GM21447 (cell line): Measurements from ENCODE around the gene HDDC2.

Source experiments
- ATAC-seq: cut with Tn5 transposase; IDR thresholded peaks from one replicate; pipeline ENCODE4 v1.9.1; 2021; ENCODE audit not compliant: unreplicated experiment

Gene HDDC2

DNA sequence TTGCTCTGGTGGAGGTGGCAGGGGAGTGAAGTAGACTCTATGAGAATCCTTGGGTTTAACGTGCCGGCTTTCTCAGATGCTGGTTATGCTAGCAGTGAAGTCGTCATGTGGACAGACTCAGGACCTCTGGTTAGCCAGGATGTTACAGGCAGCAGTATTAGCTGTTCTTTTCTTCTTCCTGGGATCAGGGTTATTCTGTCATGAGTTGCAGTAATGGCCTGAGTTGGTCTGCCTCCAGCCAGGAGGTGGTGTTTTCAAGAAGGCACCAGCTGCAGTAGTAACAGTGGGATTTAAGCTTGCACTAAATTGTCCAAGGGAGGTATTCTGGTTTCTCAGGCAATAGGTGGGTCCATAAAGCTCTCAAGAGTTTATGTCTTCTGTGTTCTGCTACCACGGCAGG lies 56.7 kb downstream of the HDDC2 start:
- no peak for ATAC-seq

DNA sequence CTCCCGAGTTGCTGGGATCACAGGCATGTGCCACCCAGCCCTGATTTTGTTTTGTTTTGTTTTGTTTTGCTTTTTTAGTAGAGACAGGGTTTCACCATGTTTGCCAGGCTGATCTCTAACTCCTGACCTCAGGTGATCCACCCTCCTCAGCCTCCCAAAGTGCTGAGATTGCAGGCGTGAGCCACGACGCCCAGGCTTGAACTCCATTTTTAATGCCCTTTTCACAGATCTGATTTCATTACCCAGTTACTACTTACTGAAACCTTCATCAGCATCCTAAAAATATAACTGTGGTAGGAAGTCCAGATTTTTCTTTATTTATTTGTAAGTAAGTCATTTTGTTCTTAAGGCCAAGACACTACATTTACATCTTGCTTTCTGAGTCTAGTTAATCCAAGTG lies 64.0 kb downstream of the HDDC2 start:
- ATAC-seq = no peak

DNA sequence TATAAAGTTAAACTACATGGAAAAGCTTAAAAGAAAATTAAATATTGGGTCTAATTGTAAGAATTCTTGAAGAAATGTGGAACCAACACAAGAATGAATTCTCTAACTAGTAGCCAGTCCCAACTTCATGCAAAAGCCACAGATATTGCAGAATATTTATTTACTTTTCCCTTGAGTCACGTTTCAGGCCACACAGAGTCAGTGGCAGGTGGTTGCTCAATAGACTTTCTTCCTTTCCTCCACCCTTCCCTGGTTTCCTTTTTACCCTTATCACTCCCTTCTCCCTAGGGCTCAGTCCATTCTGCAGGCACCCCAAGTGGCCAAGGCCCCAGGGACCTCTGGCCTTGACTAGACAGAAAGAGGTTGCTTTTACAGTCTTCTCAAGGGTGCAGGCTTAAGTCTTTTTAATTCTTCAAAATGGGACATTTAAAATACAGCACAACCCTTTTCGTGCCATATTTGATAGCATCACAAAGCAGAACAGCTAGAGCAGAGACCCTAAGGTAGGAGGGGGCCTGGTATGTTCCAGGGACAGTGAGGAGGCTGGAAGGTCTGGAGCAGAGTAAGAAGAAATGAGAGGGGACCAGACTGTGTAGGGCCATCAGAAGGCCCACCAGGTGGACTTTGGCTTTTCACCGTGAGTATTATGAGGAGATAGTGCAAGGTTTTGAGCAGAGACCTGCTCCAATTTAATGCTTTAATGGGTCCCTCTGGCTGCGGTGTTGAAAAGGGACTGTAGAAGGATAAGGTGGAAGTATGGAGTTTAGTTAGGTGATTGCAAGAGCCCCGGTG lies 65.0 kb downstream of the HDDC2 start:
- ATAC-seq = no peak

DNA sequence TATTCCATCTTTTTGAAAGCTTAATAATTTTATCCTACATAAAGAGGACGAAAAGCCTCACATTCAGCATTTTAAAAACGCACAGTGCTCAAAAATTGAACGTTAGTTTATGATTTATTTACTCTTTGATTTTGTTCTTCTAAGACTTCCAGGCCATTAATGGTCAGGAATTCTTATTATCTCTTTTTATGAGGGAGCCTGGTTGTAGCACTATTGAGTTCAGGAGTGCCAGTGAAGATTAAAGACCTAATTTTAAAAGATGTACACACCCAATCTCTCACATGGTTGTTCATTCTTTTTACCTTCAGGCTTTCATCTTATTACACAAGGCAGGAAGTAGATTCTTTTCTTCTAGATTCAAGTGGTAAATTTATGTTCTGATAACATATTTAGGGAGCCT lies 68.6 kb downstream of the HDDC2 start:
- no peak for ATAC-seq

DNA sequence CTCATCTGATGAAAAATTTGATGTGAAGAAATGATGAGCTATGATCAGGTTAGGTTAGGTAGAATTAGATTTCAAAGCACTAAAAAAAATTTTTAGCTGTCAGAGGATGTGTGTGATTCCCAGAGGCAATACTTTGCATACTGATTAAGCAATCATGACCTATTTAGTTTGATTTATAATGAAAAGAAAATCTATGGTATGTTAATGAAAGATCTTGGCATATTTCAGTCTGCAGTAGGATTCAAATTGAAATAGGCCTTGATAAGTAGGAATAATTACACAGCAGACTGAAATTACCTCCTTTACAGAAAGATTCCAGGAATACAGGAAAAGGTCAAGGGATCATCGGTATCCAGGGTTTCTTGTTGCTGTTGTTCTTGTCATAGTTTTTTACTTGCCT lies 69.3 kb downstream of the HDDC2 start:
- no peak for ATAC-seq

DNA sequence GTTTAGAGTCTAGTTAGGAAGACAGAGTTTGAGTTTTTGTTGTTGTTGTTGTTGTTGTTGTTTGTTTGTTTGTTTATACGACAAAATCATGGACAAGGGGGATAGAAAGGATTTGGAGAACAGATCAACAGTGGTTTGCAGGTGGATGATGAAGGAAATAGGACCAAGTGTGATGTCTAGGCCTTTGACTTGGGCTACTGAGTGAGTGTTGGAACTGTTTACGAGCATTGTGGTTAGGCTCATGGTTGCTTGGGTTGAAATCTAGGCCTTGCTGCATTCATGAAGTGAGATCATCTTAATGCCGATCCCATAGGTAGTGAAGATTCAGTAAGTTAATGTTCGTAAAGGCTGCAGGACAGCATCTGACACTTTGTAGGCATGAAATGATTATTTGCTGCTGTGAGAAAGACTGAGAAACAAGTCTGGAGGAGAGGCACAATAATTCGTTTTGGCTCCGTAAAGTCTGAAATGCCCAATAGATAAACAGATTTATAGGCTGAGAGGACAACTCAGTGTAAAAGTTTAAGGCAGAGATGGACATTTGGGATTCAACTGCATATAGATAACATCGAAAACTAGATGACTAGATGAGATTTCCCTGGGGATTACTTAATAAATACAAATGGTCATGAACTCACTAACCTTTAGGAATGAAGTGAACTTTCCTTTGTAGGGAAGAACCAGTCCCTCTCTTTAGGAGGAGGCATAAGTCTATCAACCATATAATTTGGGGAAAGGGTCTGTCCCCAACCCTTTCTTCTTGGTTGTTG lies 70.0 kb downstream of the HDDC2 start:
- no peak for ATAC-seq

DNA sequence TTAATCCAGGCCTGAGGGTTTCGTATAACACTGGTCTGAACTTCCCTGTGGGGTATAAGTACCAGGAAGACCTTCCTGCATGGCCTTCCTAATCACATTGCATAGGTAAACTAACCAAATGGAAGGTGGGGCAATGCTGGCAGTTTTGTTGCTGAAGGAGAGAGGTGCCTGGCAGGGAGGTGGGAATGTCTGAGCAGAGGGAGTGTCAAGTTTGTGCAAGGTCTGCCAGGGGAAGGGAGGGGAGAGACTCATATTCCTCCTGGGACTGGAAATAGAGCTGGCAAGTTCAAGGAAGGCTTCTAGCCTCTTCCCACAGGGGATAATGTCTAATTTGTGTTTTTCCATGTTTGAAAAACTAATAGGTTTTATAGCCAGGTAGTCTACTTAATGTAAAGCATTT lies 70.6 kb downstream of the HDDC2 start:
- no peak for ATAC-seq

DNA sequence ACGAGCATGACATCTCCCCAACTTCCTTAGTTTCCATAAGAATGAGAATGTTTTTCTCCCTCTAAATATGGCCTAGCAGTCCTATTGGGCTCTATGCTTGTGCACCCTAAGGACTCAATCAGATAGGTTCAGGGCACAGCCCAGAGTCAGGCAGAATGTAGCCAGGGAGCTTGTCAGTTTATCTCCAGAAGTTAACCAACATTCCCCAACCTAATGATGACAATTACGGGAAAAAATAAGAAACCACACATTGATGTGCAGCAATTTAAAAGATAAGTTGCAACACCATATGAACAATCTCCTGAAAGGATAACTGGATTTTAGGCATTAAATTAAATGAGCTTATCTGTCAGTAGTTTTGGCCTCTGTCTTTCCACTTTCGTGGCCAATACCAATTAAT lies 71.1 kb downstream of the HDDC2 start:
- ATAC-seq = no peak

DNA sequence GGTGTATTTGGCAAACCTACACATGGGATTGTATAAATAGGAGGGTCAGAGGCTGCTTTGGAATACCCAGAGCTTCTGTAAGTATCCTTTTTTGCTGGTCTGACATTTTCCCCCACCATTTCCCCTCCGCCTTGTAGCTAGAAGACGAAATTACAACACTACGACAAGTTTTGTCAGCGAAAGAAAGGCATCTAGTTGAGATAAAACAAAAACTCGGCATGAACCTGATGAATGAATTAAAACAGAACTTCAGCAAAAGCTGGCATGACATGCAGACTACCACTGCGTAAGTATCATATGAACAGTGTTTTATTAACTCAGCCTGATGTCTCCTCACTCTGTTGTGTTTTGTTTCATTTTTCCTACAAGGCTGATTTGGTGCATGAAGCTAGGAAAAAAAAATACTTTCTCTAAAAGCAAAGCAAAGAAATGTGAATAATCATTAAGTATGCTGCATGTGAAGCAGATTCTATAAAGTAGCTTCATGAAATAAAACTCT lies 72.7 kb downstream of the HDDC2 start:
- ATAC-seq = no peak

DNA sequence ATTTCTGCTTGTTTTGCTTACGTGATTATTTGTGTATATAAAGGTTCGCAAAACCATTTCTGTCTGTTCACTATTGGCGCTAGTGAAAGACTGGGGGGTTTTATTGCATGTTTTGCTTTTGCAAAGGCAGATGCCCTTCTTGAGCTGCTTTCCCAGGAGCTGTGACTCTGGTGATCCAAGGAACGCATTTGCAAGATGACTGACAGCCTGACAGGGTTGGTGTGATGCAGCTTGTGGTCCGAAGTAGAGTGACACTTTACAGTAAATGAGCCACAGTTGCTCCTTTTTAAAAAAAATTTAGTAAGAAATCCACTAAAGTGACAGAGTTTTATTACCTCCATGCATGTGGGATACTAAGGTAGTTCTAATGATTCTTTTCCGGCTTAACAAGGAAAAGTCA lies 74.5 kb downstream of the HDDC2 start:
- ATAC-seq = no peak
